GM19468 (cell line): Measurements from ENCODE around the gene DGKB.

Source experiments
- ATAC-seq: cut with Tn5 transposase; IDR thresholded peaks from one replicate; pipeline ENCODE4 v1.9.1; 2021; ENCODE audit warnings: mild to moderate bottlenecking, moderate library complexity, moderate number of reproducible peaks; ENCODE audit not compliant: unreplicated experiment; ENCODE audit errors: extremely low read depth

Gene DGKB

GRCh38 chr7:14195871-14196270 lies 706.7 kb downstream of the DGKB start:
- ATAC-seq, result no peak

GRCh38 chr7:14195079-14195478 lies 707.5 kb downstream of the DGKB start:
- ATAC-seq, result no peak

- no peak for ATAC-seq
Measured at GRCh38 chr7:14191686-14192098, 710.9 kb downstream of the DGKB start.

- no peak for ATAC-seq
Measured at GRCh38 chr7:14184292-14184864, 718.2 kb downstream of the DGKB start.

DNA sequence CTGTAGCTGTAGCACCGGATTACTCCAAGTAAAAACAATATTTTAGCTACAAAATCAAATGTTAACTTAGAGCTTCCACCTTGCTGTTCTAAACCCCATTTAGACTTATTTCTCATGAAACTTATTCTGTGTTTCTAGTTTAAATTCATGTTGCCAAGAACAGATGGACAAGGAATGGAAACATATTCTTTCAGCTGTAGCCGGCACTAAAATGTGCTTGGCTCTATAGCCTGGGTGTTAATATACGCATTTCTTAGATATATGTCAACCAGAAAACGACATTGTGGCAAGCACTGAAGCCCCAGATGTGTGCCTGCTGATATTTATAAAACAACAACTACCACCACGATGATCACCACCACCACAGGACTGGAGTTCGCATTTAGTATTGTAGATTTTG lies 722.8 kb downstream of the DGKB start:
- no peak for ATAC-seq

DNA sequence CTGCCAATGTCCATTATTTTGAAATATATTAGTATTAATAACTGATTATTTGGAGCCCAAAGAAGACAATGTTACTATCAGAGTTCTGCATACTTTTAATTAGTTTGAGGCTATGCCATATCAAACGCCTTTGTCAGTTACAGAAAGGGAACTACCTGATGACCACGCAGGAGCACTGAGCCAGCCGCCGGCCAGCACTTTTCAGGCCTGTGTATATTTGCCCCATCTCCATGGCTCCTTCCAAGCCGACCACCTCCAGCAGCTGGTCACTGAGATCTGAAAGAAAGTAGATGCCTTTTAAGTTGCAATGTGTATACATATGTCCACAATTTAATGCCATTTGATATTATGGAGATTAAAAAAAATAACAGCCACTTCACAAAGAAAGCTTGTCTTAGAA lies 724.7 kb downstream of the DGKB start:
- no peak for ATAC-seq

DNA sequence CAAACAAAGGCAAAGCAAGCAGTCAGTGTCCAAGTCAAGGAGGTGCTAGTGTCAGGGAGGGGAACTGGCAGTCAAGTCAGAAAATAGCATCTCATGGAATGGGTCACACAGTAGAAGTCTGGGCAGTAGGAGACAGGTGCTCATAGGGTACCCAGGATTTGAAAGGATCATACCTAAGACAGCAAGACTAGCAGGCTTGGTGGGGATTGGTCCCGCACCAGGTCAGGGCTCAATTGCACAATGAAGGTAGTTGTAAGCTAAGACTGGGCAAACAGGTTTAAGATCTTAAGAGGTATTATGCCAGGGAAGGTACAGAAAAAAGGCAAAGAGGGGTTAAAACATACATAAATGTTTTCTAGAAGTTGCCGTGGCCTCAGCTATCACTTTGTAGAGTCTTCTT lies 731.7 kb downstream of the DGKB start:
- no peak for ATAC-seq

DNA sequence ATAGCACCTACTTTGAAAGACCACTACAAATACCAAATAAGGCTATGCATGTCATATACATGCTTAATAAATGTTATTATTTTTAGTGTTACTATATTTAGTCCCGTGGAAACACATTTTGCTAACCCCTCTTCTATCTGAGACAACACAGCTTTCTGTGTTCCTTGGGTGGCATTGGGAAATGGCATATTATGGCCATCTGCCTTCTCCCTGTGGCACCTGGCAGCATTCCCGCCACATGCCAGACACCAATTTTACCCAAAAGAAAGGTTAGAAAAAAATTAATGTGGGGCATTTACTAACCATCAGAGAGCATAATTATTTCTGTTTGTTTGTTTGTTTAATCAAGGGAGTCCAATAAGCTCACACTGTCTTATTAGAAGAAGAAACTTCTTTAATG lies 744.4 kb downstream of the DGKB start:
- no peak for ATAC-seq

- no peak for ATAC-seq
Measured at GRCh38 chr7:14156436-14156835, 746.1 kb downstream of the DGKB start.

- no peak for ATAC-seq
Measured at GRCh38 chr7:14148974-14149373, 753.6 kb downstream of the DGKB start.

DNA sequence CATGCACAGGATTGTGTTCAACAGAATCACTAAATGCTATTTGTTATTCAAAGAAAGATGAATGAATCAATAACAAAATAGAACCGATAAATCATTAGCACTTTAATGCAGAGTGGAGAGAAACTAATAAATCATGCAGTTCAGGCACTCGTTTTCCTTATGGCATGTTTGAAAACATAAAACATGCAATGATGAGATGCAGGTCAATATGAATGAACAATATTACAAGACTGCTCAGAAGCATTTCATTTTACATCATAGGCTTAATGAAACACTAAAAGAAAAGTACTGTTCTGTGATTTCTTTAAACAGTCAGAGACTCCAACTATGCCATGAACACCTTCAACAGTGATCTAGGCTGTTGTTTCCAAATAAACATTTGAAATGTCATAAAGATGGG lies 755.0 kb downstream of the DGKB start:
- no peak for ATAC-seq

DNA sequence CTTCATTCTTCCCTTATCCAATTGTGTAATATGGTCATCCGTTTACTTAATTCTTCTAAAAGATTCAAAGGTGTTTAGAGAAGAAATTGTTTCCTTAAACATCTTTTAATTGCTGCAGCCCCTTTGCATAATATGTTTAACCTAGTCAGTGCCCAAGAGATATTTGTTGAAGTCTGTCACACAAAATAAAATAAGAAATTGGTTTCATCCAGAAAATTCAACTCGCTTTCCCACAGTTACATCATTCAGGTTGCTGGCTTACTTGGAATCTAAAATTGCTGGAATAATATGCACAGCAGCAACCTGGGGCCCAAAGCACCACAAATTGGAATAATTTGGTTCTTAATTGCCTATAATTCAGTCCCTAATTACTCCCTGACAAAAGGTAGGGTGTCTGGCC lies 758.0 kb downstream of the DGKB start:
- ATAC-seq, result no peak

GRCh38 chr7:14144109-14144508 lies 758.4 kb downstream of the DGKB start:
- ATAC-seq, result no peak

DNA sequence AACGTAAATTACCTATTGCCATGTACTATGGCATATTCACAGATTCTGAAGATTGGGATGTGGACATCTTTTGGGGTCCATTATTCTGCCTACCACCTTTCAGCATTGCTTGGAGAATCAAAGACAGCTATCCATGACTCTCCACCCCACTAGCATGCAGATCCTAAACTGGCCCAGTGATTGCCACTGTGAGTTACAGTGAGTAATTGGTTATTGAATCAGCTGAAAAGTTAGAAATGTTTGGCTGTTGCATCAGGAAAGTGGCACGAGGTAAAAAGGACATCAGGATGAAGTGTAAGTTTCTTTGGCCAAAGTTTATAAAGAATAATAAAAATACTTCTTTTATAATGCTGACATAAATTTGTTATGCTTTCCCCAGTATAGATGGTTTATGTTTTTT lies 764.9 kb downstream of the DGKB start:
- ATAC-seq, result no peak

- ATAC-seq, result no peak
Measured at GRCh38 chr7:14133752-14134151, 768.8 kb downstream of the DGKB start.

DNA sequence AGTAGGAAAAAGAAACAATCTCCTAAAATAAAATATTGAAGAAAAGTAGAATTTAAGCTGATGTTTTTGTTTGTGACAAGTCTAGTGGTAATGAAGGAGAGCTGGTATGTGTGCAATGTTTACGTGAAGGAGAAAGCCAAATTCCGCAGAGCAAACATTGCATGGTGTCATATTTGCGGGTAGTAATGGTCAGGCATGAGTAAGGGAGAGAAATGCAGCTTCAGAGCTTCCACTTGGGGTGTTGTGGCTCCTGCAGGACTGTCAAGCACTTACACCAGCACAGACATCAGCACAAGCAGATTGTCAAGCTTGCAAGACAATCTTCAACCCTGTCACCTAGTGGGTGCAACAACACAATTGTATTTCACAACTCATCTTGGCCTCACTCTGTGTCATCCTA lies 776.6 kb downstream of the DGKB start:
- no peak for ATAC-seq

DNA sequence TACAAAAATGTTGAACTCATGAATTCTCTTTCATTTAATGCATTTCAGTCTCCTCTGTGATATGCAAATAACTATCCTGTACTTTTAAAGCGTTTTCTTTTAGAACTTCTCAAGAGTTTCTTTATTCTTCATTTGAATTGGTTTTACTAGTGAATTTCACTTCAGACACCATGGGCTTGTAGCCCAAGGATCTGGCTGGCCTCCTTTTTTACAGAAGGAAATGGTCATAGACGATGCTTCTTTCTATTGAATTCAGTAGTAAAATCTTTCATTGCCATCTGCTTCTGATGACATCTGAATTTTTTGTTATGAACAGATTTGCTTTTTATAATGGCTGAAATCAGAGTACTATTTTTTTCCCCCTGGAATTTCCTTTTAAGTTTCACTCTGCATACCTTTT lies 777.8 kb downstream of the DGKB start:
- ATAC-seq, result no peak

DNA sequence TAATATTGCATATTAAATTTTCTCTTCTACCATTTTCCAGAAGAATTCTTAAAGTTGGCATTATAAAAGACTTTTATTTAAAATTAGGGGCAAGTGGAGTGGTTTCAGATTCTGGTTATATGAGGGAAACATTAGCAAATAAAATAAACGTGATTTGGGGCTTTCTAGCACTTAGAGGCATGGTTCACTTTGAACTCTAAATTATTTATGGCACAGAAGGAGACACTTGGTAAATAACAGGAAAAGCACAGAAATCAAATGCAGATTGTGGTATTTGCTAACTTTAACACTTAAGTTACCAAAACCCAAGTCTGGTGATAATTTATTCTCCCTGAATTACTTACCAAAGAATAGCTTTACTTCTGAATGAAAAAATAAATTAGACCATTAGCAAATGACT lies 778.6 kb downstream of the DGKB start:
- no peak for ATAC-seq

DNA sequence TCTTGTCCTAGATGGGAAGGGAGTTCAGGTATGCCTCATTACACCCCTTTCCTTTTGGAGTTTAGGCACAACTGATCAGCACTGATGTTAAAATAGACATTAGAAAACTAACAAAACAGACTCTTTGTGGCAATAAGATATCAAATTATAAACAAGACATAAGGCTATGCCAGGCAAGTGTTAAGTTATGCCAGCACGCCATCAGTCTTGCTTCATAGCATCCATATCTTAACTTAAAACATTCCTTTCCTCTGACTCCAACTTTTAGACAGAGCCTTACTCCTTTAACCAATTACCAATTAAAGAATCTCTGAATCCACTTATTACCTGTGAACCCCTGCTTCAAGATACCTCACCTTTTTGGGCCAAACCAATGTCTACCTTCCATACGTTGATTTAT lies 786.9 kb downstream of the DGKB start:
- ATAC-seq, result no peak

- no peak for ATAC-seq
Measured at GRCh38 chr7:14104861-14105260, 797.7 kb downstream of the DGKB start.

DNA sequence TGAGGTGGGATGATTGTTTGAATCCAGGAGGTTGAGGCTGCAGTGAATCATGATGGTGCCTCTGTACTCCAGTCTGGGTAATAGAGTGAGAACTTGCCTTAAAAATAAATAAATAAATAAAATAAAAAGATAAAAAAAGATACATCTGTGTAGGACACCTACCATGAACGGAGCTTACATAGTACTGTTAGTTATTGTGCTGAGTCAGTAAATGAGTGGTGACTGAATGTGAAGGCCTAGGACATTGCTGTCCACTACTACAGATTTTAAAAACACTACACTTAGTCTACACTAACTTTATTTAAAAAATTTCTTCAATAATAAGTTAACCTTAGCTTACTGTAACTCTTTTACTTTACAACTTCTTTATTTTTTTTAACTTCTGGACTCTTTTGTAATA lies 806.4 kb downstream of the DGKB start:
- no peak for ATAC-seq

DNA sequence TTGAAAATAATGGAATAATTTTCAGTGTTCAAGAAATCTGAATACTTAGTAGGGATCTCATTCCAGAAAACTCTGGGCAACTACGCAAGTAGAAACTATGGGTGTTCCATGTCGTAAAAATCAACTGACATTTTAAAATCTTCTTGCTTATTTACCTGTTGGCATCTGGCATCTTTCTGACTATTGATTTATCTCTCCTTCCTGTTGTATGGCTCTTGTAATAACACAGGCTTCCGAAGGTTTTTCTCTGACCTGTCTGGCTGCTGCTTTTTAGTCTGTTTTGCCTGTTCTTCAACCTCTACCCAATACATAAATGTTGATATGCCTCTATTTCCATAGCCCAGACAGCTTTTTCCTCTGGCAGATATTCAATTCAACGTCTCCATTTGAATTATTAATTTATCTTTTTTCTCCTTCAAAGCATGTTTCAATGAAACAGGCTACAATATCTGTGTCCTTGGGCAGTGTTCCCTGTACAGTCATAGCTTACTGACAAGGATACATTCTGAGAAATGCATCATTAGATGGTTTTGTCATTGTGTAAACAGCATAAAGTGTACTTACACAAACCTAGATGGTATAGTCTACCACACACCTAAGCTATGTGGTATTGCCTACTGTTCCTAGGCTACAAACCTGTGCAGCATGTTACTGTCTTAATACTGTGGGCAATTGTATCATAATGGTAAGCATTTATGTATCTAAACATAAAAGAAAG lies 807.2 kb downstream of the DGKB start:
- no peak for ATAC-seq
